Measurements from ENCODE around the gene HPS6. TPM values are rescaled to one million over a fixed set of nuclear protein-coding genes. Genes with fewer than 3 reads are reported as not detected.

Gene HPS6
- total RNA-seq, 1 experiment from 2014 or later: 18.7 TPM

DNA sequence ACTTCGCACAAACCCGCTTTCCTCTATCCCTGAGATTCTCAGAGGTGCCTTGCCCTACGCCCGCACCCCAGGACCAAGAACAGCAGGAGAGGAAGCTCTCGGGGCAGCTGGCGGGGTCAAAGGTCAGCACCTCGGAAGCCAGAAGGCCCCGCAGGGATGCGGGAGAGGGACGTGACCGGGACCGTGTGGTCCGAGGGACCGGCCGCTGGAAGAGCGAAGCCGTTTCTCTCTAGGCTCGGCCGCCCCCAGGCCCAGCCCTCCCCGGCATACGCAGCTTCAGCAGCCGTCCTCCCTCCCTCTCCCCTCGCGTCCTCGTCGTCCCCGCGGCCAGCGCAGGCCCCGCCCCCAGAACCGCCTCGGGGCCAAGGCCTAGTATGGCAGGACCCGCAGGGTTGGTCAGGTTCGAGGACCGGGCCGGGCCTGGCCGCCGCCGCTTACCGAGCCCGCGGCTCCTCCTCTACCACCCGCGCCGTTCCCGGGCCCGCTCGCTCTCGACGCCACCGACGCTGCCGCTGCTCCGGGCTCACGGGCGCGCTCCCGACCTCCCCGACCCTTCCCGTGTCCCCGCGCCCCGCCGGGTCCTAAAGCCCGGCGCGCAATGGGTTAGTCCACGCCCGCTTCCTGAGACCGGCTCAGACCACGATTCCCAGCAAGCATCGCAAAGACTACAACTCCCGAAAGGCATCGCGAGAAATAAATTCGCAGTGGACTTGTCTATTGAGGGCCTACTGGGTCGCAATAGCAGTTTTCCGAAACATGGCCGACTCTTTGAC lies 9.3 kb upstream of the HPS6 start, which contains the start of gene ARMH3 (continued):
- TF ChIP-seq, protein P1, sequence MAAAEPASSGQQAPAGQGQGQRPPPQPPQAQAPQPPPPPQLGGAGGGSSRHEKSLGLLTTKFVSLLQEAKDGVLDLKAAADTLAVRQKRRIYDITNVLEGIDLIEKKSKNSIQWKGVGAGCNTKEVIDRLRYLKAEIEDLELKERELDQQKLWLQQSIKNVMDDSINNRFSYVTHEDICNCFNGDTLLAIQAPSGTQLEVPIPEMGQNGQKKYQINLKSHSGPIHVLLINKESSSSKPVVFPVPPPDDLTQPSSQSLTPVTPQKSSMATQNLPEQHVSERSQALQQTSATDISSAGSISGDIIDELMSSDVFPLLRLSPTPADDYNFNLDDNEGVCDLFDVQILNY (CRISPR knock-in tag; IDR thresholded peaks at IDR 0.05): peak; percentile 80
- peak; percentile 82 for TF ChIP-seq ZNF263 (CRISPR knock-in tag; IDR thresholded peaks at IDR 0.05; ENCODE audit: low read depth)
- no peak for TF ChIP-seq SMAD3 (CRISPR knock-in tag; IDR thresholded peaks at IDR 0.05; ENCODE audit: borderline replicate concordance)
- TF ChIP-seq ZNF232 (CRISPR knock-in tag; IDR thresholded peaks at IDR 0.05): peak; percentile 79; the same call in 1 of the 2 replicates
- TF ChIP-seq, protein P2, sequence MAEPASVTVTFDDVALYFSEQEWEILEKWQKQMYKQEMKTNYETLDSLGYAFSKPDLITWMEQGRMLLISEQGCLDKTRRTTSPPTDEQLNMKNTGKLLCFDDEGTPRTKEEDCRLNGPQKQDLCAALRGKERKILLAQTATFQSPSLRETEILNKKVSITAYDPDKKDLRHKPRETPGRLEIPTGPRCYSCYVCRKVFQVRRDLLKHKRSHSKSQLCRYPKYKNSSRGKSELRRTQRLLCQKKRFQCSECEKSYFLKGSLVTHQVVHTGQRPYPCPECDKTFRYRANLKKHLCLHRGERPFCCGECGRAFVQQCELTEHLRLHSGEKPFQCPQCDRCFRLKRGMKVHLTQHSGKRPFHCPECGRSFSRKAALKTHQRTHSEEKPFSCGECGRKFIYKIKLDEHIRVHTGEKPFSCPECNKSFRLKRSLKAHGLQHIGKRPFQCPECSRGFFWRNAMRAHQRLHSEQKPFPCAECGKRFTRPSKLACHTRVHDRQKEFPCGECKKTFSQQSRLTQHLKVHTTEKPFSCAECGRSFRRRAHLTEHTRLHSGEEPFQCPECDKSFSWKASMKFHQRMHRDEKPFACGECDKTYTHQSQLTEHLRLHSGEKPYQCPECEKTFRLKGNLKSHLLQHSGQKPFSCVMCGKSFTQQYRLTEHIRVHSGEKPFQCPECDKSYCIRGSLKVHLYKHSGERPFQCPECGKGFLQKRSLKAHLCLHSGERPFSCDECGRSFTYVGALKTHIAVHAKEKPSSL (CRISPR knock-in tag; conservative IDR thresholded peaks at IDR 0.05): no peak
- TF ChIP-seq, protein P3, sequence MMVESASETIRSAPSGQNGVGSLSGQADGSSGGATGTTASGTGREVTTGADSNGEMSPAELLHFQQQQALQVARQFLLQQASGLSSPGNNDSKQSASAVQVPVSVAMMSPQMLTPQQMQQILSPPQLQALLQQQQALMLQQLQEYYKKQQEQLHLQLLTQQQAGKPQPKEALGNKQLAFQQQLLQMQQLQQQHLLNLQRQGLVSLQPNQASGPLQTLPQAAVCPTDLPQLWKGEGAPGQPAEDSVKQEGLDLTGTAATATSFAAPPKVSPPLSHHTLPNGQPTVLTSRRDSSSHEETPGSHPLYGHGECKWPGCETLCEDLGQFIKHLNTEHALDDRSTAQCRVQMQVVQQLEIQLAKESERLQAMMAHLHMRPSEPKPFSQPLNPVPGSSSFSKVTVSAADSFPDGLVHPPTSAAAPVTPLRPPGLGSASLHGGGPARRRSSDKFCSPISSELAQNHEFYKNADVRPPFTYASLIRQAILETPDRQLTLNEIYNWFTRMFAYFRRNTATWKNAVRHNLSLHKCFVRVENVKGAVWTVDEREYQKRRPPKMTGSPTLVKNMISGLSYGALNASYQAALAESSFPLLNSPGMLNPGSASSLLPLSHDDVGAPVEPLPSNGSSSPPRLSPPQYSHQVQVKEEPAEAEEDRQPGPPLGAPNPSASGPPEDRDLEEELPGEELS (CRISPR knock-in tag; IDR thresholded peaks at IDR 0.05): peak; percentile 87
- TF ChIP-seq, protein P4, sequence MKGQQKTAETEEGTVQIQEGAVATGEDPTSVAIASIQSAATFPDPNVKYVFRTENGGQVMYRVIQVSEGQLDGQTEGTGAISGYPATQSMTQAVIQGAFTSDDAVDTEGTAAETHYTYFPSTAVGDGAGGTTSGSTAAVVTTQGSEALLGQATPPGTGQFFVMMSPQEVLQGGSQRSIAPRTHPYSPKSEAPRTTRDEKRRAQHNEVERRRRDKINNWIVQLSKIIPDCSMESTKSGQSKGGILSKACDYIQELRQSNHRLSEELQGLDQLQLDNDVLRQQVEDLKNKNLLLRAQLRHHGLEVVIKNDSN (CRISPR knock-in tag; IDR thresholded peaks at IDR 0.05): no peak
- TF ChIP-seq, protein P5, sequence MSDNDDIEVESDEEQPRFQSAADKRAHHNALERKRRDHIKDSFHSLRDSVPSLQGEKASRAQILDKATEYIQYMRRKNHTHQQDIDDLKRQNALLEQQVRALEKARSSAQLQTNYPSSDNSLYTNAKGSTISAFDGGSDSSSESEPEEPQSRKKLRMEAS (CRISPR knock-in tag; IDR thresholded peaks at IDR 0.05): peak; percentile 57; the same call in 1 of the 2 replicates
- 0 out of 2 replicates have a peak, but pooled peaks have one; percentile 51 for TF ChIP-seq ATF1 (CRISPR knock-in tag; IDR thresholded peaks at IDR 0.05)
- TF ChIP-seq, protein P6, sequence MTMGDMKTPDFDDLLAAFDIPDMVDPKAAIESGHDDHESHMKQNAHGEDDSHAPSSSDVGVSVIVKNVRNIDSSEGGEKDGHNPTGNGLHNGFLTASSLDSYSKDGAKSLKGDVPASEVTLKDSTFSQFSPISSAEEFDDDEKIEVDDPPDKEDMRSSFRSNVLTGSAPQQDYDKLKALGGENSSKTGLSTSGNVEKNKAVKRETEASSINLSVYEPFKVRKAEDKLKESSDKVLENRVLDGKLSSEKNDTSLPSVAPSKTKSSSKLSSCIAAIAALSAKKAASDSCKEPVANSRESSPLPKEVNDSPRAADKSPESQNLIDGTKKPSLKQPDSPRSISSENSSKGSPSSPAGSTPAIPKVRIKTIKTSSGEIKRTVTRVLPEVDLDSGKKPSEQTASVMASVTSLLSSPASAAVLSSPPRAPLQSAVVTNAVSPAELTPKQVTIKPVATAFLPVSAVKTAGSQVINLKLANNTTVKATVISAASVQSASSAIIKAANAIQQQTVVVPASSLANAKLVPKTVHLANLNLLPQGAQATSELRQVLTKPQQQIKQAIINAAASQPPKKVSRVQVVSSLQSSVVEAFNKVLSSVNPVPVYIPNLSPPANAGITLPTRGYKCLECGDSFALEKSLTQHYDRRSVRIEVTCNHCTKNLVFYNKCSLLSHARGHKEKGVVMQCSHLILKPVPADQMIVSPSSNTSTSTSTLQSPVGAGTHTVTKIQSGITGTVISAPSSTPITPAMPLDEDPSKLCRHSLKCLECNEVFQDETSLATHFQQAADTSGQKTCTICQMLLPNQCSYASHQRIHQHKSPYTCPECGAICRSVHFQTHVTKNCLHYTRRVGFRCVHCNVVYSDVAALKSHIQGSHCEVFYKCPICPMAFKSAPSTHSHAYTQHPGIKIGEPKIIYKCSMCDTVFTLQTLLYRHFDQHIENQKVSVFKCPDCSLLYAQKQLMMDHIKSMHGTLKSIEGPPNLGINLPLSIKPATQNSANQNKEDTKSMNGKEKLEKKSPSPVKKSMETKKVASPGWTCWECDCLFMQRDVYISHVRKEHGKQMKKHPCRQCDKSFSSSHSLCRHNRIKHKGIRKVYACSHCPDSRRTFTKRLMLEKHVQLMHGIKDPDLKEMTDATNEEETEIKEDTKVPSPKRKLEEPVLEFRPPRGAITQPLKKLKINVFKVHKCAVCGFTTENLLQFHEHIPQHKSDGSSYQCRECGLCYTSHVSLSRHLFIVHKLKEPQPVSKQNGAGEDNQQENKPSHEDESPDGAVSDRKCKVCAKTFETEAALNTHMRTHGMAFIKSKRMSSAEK (CRISPR knock-in tag; IDR thresholded peaks at IDR 0.05; ENCODE audit: borderline replicate concordance): no peak
- TF ChIP-seq SP1 (CRISPR knock-in tag; conservative IDR thresholded peaks at IDR 0.05): peak; percentile 92
- no peak for TF ChIP-seq ZNF396 (CRISPR knock-in tag; IDR thresholded peaks at IDR 0.05; ENCODE audit: borderline replicate concordance)
- no peak for TF ChIP-seq MXD4 (CRISPR knock-in tag; IDR thresholded peaks at IDR 0.05; ENCODE audit: borderline replicate concordance)
- TF ChIP-seq MYBL2 (CRISPR knock-in tag; IDR thresholded peaks at IDR 0.05): peak; percentile 83
- TF ChIP-seq, protein P7, sequence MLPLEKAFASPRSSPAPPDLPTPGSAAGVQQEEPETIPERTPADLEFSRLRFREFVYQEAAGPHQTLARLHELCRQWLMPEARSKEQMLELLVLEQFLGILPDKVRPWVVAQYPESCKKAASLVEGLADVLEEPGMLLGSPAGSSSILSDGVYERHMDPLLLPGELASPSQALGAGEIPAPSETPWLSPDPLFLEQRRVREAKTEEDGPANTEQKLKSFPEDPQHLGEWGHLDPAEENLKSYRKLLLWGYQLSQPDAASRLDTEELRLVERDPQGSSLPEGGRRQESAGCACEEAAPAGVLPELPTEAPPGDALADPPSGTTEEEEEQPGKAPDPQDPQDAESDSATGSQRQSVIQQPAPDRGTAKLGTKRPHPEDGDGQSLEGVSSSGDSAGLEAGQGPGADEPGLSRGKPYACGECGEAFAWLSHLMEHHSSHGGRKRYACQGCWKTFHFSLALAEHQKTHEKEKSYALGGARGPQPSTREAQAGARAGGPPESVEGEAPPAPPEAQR (CRISPR knock-in tag; IDR thresholded peaks at IDR 0.05): no peak
- TF ChIP-seq JUN (CRISPR knock-in tag; IDR thresholded peaks at IDR 0.05): peak; percentile 68; the same call in 1 of the 2 replicates
- TF ChIP-seq CREM (CRISPR knock-in tag; IDR thresholded peaks at IDR 0.05): peak; percentile 72; the same call in 1 of the 2 replicates
- TF ChIP-seq, protein P8, sequence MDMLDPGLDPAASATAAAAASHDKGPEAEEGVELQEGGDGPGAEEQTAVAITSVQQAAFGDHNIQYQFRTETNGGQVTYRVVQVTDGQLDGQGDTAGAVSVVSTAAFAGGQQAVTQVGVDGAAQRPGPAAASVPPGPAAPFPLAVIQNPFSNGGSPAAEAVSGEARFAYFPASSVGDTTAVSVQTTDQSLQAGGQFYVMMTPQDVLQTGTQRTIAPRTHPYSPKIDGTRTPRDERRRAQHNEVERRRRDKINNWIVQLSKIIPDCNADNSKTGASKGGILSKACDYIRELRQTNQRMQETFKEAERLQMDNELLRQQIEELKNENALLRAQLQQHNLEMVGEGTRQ (CRISPR knock-in tag; IDR thresholded peaks at IDR 0.05): peak; percentile 57
- no peak for TF ChIP-seq SMAD4 (CRISPR knock-in tag; IDR thresholded peaks at IDR 0.05)
- TF ChIP-seq ZNF219 (CRISPR knock-in tag; IDR thresholded peaks at IDR 0.05; ENCODE audit: borderline replicate concordance): peak; percentile 78; the same call in 1 of the 2 replicates

Data from WTC11 (cell line).